SK-N-SH (cell line): ENCODE data around the gene ATP2C1. TPM values are rescaled to one million over a fixed set of nuclear protein-coding genes. Genes with fewer than 3 reads are reported as not detected.
"Not testable (repeated sequence)": the region's sequence is repeated elsewhere in the genome, so short reads cannot be mapped to it uniquely, and the experiment has no call there.

Experiments used
- CTCF ChIA-PET: fragments of 300-600, 350-600 bp; formaldehyde crosslinking; extraction: SDS; loops from one replicate; lab custom pipeline; 2021; lab: Yijun Ruan, JAX
- POLR2A ChIA-PET: fragments of 350-600 bp; sonication (Branson Sonifier 250); formaldehyde crosslinking; extraction: SDS; loops from one replicate; lab custom pipeline; 2020; ENCODE audit warnings: antibody characterized with exemption, inconsistent platforms; lab: Yijun Ruan, JAX
- DNase-seq: peaks from one replicate; pipeline ENCODE4 v3.0.0; 2012
- H2AFZ ChIP-seq: fragments of 200-600 bp; sonication (generic); 2 replicates; pipeline ENCODE4 v1.8.1; 2016; ENCODE audit warnings: antibody characterized with exemption, mild to moderate bottlenecking, low read depth
- H3F3A ChIP-seq: fragments of 200-600 bp; sonication (generic); replicated peaks from 2 replicates; pipeline ENCODE3; 2016; ENCODE audit warnings: antibody characterized with exemption, mild to moderate bottlenecking; ENCODE audit not compliant: insufficient read depth
- H3K27ac ChIP-seq, 2 experiments: fragments of 200-500 bp in 1 of 2; fragments of 200-600 bp in 1 of 2; sonication (Bioruptor generic) in 1 of 2; sonication (generic), shearing (Covaris generic) in 1 of 2; 2 replicates each; pipeline versions ENCODE4 v1.5.1 to v1.6.1; 2014 to 2016; ENCODE audit warnings: low read depth in 2 of 2, inconsistent platforms in 1 of 2, low read length in 1 of 2, mild to moderate bottlenecking in 1 of 2, mixed read lengths in 1 of 2
- H3K27me3 ChIP-seq: fragments of 200-600 bp; sonication (generic), shearing (Covaris generic); 2 replicates; pipeline ENCODE4 v1.6.1; 2016; ENCODE audit warnings: mixed run types; ENCODE audit not compliant: insufficient read depth
- H3K36me3 ChIP-seq, 2 experiments: fragments of 200-500 bp in 1 of 2; fragments of 200-600 bp in 1 of 2; sonication (Bioruptor generic) in 1 of 2; sonication (generic) in 1 of 2; replicated peaks in 1 of 2; 2 replicates each; pipeline versions ENCODE3 to v1.5.1; 2014 to 2016; ENCODE audit warnings: low read length in 1 of 2, mild to moderate bottlenecking in 1 of 2; ENCODE audit not compliant: insufficient read depth in 2 of 2, control insufficient read depth in 1 of 2
- H3K4me1 ChIP-seq, 2 experiments: fragments of 200-500 bp in 1 of 2; fragments of 200-600 bp in 1 of 2; sonication (Bioruptor generic) in 1 of 2; sonication (generic), shearing (Covaris generic) in 1 of 2; 2 replicates each; pipeline versions ENCODE4 v1.5.1 to v1.6.1; 2014 to 2016; ENCODE audit warnings: low read depth in 1 of 2, low read length in 1 of 2, mixed run types in 1 of 2; ENCODE audit not compliant: insufficient read depth in 2 of 2, control insufficient read depth in 1 of 2
- H3K4me2 ChIP-seq: fragments of 200-600 bp; sonication (generic), shearing (Covaris generic); 2 replicates; pipeline ENCODE4 v1.6.1; 2017; ENCODE audit warnings: mixed run types
- H3K4me3 ChIP-seq, 2 experiments: fragments of 200-500 bp in 1 of 2; fragments of 200-600 bp in 1 of 2; sonication (Bioruptor generic) in 1 of 2; sonication (generic), shearing (Covaris generic) in 1 of 2; 2 replicates each; pipeline versions ENCODE4 v1.5.1 to v1.8.1; 2014 to 2016; ENCODE audit warnings: low read depth in 2 of 2, inconsistent platforms in 1 of 2, low read length in 1 of 2, mild to moderate bottlenecking in 1 of 2, mixed read lengths in 1 of 2, moderate library complexity in 1 of 2
- H3K79me2 ChIP-seq: fragments of 200-600 bp; sonication (generic); 2 replicates; pipeline ENCODE4 v1.8.1; 2017; ENCODE audit warnings: mild to moderate bottlenecking; ENCODE audit not compliant: insufficient read depth
- H3K9ac ChIP-seq: fragments of 200-600 bp; sonication (generic); 2 replicates; pipeline ENCODE4 v1.6.1; 2017; ENCODE audit warnings: mixed run types
- H3K9me2 ChIP-seq: fragments of 200-600 bp; sonication (generic); 2 replicates; pipeline ENCODE4 v1.6.1; 2017; ENCODE audit warnings: mixed run types
- H3K9me3 ChIP-seq: fragments of 200-600 bp; sonication (generic); 2 replicates; pipeline ENCODE4 v1.6.1; 2017; ENCODE audit warnings: mixed run types, mild to moderate bottlenecking, moderate library complexity
- H4K20me1 ChIP-seq: fragments of 200-600 bp; sonication (generic); 2 replicates; pipeline ENCODE4 v1.6.1; 2017; ENCODE audit warnings: mild to moderate bottlenecking, mixed run types; ENCODE audit not compliant: insufficient read depth
- JUND ChIP-seq: IDR thresholded peaks from 2 replicates; pipeline ENCODE4 v1.4.0; 2012
- PBX3 ChIP-seq: IDR thresholded peaks from 2 replicates; pipeline ENCODE4; 2012
- SIN3A ChIP-seq: IDR thresholded peaks from 2 replicates; pipeline ENCODE4 v1.6.1; 2012; ENCODE audit warnings: low read depth, mild to moderate bottlenecking, low read length, moderate library complexity, borderline replicate concordance
- SMC3 ChIP-seq: IDR thresholded peaks from 2 replicates; pipeline ENCODE4 v1.6.1; 2012; ENCODE audit warnings: low read depth, low read length, improper control_type of control experiment
- TAF1 ChIP-seq: IDR thresholded peaks from 2 replicates; pipeline ENCODE4 v1.6.1; 2012; ENCODE audit warnings: low read depth, mild to moderate bottlenecking, low read length, moderate library complexity, borderline replicate concordance
- TCF12 ChIP-seq: IDR thresholded peaks from 2 replicates; pipeline ENCODE4 v1.4.0; 2012
- WGBS: methylation state at CpG from one replicate; pipeline ENCODE4 v1.1.6; 2017; ENCODE audit warnings: low lambda C conversion rate; 5-methylcytosine and 5-hydroxymethylcytosine counted together
- polyA plus RNA-seq, 3 experiments: library from polyadenylated mRNA; depleted of rRNA; stranded (reverse); fragments of >200 nt; gene quantifications; 2 replicates each; pipeline ENCODE4 v1.2.3, GENCODE V29; 2012
- TF ChIP-seq, protein P1 (sequence below): IDR thresholded peaks from 2 replicates; pipeline ENCODE4 v1.4.0; 2012; ENCODE audit warnings: low read depth, borderline replicate concordance
- TF ChIP-seq, protein P2 (sequence below): fragments of 150-350 bp; IDR thresholded peaks from 2 replicates; pipeline ENCODE4 v1.6.1; 2016; ENCODE audit warnings: mild to moderate bottlenecking, low read depth, low read length

The ATP2C1 gene
- polyA plus RNA-seq, 1 of the 3 experiments (the other 2 are of a cell fraction): 35.6 TPM

DNA sequence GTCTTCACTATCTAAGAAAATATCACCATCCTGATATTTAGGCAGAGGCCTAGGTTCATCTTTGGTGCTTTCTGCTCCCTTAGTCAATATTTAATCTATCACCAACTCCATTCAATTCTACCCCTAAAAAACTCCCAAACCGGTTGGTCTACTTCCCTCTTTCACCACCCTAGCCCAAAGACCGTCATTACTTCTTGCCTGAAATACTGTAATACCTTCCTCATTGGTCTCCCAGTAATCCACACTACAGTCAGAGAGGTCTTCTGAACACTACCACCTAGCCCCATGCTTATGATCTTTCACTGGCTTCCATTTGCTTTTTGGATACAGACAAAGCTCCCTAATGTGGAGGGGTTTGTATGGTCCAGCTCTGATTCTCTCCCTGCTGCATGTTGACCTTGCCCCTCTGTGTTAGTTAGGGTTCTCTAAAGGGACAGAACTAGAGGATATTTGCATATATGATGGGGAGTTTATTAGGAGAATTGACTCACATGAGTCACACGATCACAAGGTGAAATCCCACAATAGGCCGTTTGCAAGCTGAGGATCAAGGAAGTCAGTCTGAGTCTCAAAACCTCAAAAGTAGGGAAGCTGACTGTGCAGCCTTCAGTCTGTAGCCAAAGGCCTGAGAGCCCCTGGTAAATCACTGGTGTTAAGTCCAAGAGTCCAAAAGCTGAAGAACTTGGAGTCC, 36.4 kb upstream of the ATP2C1 start:
- no peak overlapping the region for H3K4me2 ChIP-seq
- H3K9me3 ChIP-seq: no peaks in the 10 kb centered on the region
- no peak overlapping the region for H3K27ac ChIP-seq
- no peak overlapping the region for H2AFZ ChIP-seq
- peaks cover 0 to 3% of the 10 kb centered on the region in 2 experiments; a peak in 1 of 4 replicates for H3K4me1 ChIP-seq
- CTCF ChIA-PET: no interaction called here
- TF ChIP-seq SIN3A (no peak), JUND (no peak), TAF1 (no peak), PBX3 (no peak)
- TF ChIP-seq, protein P1, sequence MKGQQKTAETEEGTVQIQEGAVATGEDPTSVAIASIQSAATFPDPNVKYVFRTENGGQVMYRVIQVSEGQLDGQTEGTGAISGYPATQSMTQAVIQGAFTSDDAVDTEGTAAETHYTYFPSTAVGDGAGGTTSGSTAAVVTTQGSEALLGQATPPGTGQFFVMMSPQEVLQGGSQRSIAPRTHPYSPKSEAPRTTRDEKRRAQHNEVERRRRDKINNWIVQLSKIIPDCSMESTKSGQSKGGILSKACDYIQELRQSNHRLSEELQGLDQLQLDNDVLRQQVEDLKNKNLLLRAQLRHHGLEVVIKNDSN: no peak
- H3K27me3 ChIP-seq: no peaks in the 10 kb centered on the region; the same call in 1 of the 2 replicates
- no peak for DNase-seq
- POLR2A ChIA-PET: no interaction called here
- WGBS: 54% methylated on average over 4 of the region's 4 CpGs
- no peak overlapping the region for H3K4me3 ChIP-seq
- no peaks in the 10 kb centered on the region for H3K9me2 ChIP-seq
- no peaks in the 10 kb centered on the region for H4K20me1 ChIP-seq
- no peak overlapping the region for H3K9ac ChIP-seq
- H3K36me3 ChIP-seq: no peaks in the 10 kb centered on the region
- H3K79me2 ChIP-seq: no peaks in the 10 kb centered on the region
- no peaks in the 10 kb centered on the region for H3F3A ChIP-seq

DNA sequence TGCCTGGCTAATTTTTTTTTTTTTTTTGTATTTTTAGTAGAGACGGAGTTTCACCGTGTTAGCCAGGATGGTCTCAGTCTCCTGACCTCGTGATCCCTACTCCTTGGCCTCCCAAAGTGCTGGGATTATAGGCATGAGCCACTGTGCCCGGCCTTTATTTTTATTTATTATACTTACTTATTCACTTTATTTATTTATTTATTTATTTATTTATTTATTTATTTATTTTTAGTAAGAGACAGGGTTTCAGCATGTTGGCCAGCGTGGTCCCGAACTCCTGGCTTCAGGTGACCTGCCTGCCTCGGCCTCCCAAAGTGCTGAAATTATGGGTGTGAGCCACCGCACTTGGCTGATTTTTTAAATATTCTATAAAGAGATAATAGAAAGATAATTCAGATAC, 31.8 kb upstream of the ATP2C1 start:
- POLR2A ChIA-PET, H3K9me2 ChIP-seq: not testable (repeated sequence)

GRCh38 chr3:130865489-130865888, 28.4 kb upstream of the ATP2C1 start:
- no peak for DNase-seq
- WGBS: 46% methylated on average over 2 of the region's 2 CpGs
- Histone ChIP-seq H2AFZ (no peak overlapping the region), H3K9ac (no peak overlapping the region), H3K36me3 (no peaks in the 10 kb centered on the region), H3K4me1 (no peaks in the 10 kb centered on the region), H3K27ac (no peak overlapping the region), H4K20me1 (no peaks in the 10 kb centered on the region), H3K4me3 (no peak overlapping the region), H3K9me3 (no peaks in the 10 kb centered on the region), H3K27me3 (no peaks in the 10 kb centered on the region), H3K9me2 (no peaks in the 10 kb centered on the region), H3K79me2 (no peaks in the 10 kb centered on the region), H3F3A (no peaks in the 10 kb centered on the region), H3K4me2 (no peak overlapping the region)
- ChIA-PET POLR2A (no interaction called here), CTCF (no interaction called here)
- TF ChIP-seq, protein P1: no peak
- TF ChIP-seq, protein P2, sequence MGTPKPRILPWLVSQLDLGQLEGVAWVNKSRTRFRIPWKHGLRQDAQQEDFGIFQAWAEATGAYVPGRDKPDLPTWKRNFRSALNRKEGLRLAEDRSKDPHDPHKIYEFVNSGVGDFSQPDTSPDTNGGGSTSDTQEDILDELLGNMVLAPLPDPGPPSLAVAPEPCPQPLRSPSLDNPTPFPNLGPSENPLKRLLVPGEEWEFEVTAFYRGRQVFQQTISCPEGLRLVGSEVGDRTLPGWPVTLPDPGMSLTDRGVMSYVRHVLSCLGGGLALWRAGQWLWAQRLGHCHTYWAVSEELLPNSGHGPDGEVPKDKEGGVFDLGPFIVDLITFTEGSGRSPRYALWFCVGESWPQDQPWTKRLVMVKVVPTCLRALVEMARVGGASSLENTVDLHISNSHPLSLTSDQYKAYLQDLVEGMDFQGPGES: no peak
- TF ChIP-seq SMC3 (no peak), TCF12 (no peak)

More for the DNA sequence above, 31.8 kb upstream of the ATP2C1 start:
- H3K79me2 ChIP-seq, DNase-seq, H3K27me3 ChIP-seq, H3F3A ChIP-seq, H3K4me3 ChIP-seq, H4K20me1 ChIP-seq, H3K9ac ChIP-seq, H3K36me3 ChIP-seq, H3K9me3 ChIP-seq, CTCF ChIA-PET, H3K4me1 ChIP-seq, H2AFZ ChIP-seq, H3K4me2 ChIP-seq, H3K27ac ChIP-seq: not testable (repeated sequence)
- WGBS: 64% methylated on average over 8 of the region's 8 CpGs
